Left ventricle myocardium inferior (tissue), 1 donor: ENCODE measurements around the gene CLIC3. TPM values are rescaled to one million over a fixed set of nuclear protein-coding genes. Genes with fewer than 3 reads are reported as not detected.
A peak's percentile ranks its signal among the peaks of the same experiment; 100 is the strongest.
"Not testable (repeated sequence)": the region's sequence is repeated elsewhere in the genome, so short reads cannot be mapped to it uniquely, and the experiment has no call there.

Experiments
- DNase-seq: peaks from one replicate; pipeline ENCODE4 v3.0.0-alpha.2; 2020
- H3K27ac ChIP-seq: fragments of 200-600 bp; replicated peaks from 2 replicates; pipeline ENCODE4 v1.8.0; 2021
- H3K27me3 ChIP-seq: fragments of 200-600 bp; 2 replicates; pipeline ENCODE4 v1.8.0; 2021; ENCODE audit warnings: low read depth
- H3K36me3 ChIP-seq: fragments of 200-600 bp; 2 replicates; pipeline ENCODE4 v1.8.0; 2021
- H3K4me1 ChIP-seq: fragments of 200-600 bp; 2 replicates; pipeline ENCODE4 v1.8.0; 2021
- H3K4me3 ChIP-seq: fragments of 200-600 bp; 2 replicates; pipeline ENCODE4 v1.8.0; 2021; ENCODE audit warnings: mild to moderate bottlenecking, moderate library complexity
- H3K9me3 ChIP-seq: fragments of 200-600 bp; replicated peaks from 2 replicates; pipeline ENCODE4 v1.8.0; 2021
- CTCF ChIP-seq: fragments of 200-600 bp; IDR thresholded peaks from 2 replicates; pipeline ENCODE4 v1.8.0; 2021; ENCODE audit warnings: antibody characterized with exemption, mild to moderate bottlenecking, borderline replicate concordance
- intact Hi-C: fragments of 100-400 bp; cut with micrococcal nuclease; formaldehyde crosslinking; loops from one replicate; pipeline ENCODE4 v1.11.0; 2022
- total RNA-seq: library from RNA; stranded (reverse); fragmentation: NEBNext Ultra II Directional; extraction: Animal tissue kit (Norgen Biotek cat#: 25700); gene quantifications from one replicate; pipeline ENCODE4 v1.2.1, GENCODE V29; 2021
- donor health status: DM: no; HTN: yes; CAD: no; lungs with severe emphysema.

The CLIC3 gene
- total RNA-seq, 1 donor from 2014 or later, result 1.6 TPM

- Histone ChIP-seq H3K9me3 (peaks cover 6% of the 10 kb centered on the region), H3K4me3 (no peak overlapping the region), H3K4me1 (no peaks in the 10 kb centered on the region), H3K27me3 (no peaks in the 10 kb centered on the region), H3K27ac (no peak overlapping the region), H3K36me3 (peaks cover 28% of the 10 kb centered on the region)
- intact Hi-C loops, result no loop called here
- TF ChIP-seq CTCF, result no peak
- no peak for DNase-seq
Observed at GRCh38 chr9:137007108-137007815, 10.9 kb upstream of the CLIC3 start.

GRCh38 chr9:137006116-137007003, 10.0 kb upstream of the CLIC3 start:
- Histone ChIP-seq H3K9me3 (peaks cover 6% of the 10 kb centered on the region), H3K27me3 (no peaks in the 10 kb centered on the region), H3K4me1 (no peaks in the 10 kb centered on the region), H3K4me3 (no peak overlapping the region), H3K36me3 (peaks cover 19% of the 10 kb centered on the region), H3K27ac (no peak overlapping the region)
- TF ChIP-seq CTCF, result no peak
- intact Hi-C loops, result no loop called here
- DNase-seq, result no peak

DNA sequence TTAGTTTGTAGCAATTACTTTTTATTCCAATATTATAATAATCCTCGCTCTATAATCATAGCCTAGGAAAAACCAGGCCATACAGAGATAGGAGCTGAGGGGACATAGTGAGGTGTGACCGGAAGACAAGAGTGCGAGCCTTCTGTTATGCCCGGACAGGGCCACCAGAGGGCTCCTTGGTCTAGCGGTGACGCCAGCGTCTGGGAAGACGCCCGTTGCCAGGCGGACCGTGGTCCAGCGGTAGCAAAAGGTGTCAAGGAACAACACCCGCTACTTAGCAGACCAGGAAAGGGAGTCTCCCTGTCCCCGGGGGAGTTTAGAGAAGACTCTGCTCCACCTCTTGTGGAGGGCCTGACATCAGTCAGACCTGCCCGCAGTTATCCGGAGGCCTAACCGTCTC, 7.9 kb upstream of the CLIC3 start:
- H3K36me3 ChIP-seq, H3K4me1 ChIP-seq, H3K9me3 ChIP-seq, H3K27ac ChIP-seq, H3K27me3 ChIP-seq, intact Hi-C loops, H3K4me3 ChIP-seq, DNase-seq: not testable (repeated sequence)
- peak; percentile 53 for TF ChIP-seq CTCF

GRCh38 chr9:137002646-137003041, 6.3 kb upstream of the CLIC3 start:
- H3K9me3 ChIP-seq, result peaks cover 6% of the 10 kb centered on the region
- TF ChIP-seq CTCF, result no peak
- H3K27me3 ChIP-seq, result peaks cover 8% of the 10 kb centered on the region
- no peak for DNase-seq
- peaks cover 5% of the 10 kb centered on the region for H3K4me1 ChIP-seq
- H3K4me3 ChIP-seq, result no peak overlapping the region
- intact Hi-C loops, result no loop called here
- no peaks in the 10 kb centered on the region for H3K36me3 ChIP-seq
- H3K27ac ChIP-seq, result no peak overlapping the region

GRCh38 chr9:137001857-137002645, 5.7 kb upstream of the CLIC3 start:
- H3K9me3 ChIP-seq, result peaks cover 6% of the 10 kb centered on the region
- no peak for DNase-seq
- peaks cover 14% of the 10 kb centered on the region for H3K27me3 ChIP-seq
- H3K27ac ChIP-seq, result no peak overlapping the region
- no peak for TF ChIP-seq CTCF
- peaks cover 11% of the 10 kb centered on the region for H3K4me1 ChIP-seq
- no peaks in the 10 kb centered on the region for H3K36me3 ChIP-seq
- no peak overlapping the region for H3K4me3 ChIP-seq
- intact Hi-C loops, result no loop called here
